Measurements from ENCODE around the gene ASPSCR1. TPM values are rescaled to one million over a fixed set of nuclear protein-coding genes. Genes with fewer than 3 reads are reported as not detected.

ASPSCR1 gene
- total RNA-seq, 1 experiment from 2014 or later: 51.0 TPM

DNA sequence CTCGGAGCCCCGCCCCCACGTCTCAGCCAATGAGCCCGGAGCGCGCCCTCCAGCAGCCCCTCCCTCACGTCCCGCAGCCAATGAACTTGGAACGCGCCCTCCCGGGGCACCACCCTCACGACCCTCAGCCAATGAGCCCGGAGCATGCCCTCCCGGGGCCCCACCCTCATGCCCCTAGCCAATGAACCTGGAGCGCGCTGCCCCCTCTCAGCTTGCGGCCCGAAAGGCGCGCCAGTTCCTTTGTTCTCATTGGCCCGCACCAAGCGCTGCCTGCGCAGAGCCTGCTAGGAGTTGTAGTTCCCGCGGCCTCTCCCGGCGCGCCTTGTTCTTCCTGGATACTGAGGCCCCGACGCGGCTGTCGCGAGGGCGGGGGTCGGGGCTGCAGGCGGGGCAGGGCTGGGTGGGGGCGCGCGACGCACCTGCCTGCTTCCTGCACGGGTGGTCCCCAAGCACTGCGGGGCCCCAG is 45.6 kb downstream of the ASPSCR1 start, which contains the start of gene LRRC45:
LRRC45 (plus strand) TSS at position 325 of the 466 bp plus-strand sequence. CDS start 339 bp downstream, outside the sequence.
- Histone ChIP-seq H3K79me2 (ENCODE audit: insufficient read depth, low read length) (peaks cover 46% of the 10 kb centered on the region), H3K9me2 (ENCODE audit: insufficient read depth) (no peaks in the 10 kb centered on the region), H3K4me1 (ENCODE audit: control insufficient read depth in 1 of 2, insufficient read depth in 2 of 2, low read length in 2 of 2) (peaks cover 29 to 47% of the 10 kb centered on the region in 2 experiments), H3K9me3 (ENCODE audit: control insufficient read depth in 1 of 2, insufficient read depth in 1 of 2, low read depth in 1 of 2, low read length in 2 of 2) (no peaks in the 10 kb centered on the region), H3K4me2 (ENCODE audit: low read length) (peak within 1 kb of the TSS; percentile 99), H4K20me1 (ENCODE audit: insufficient read depth) (peaks cover 4% of the 10 kb centered on the region; the same call in 1 of the 2 replicates), H2AFZ (ENCODE audit: low read depth, low read length, poor library complexity, severe bottlenecking) (no peak within 1 kb of the TSS), H3K36me3 (ENCODE audit: control insufficient read depth in 1 of 2, insufficient read depth in 2 of 2, low read length in 2 of 2) (peaks cover 0 to 9% of the 10 kb centered on the region in 2 experiments; a peak in 1 of 4 replicates), H3K27me3 (ENCODE audit: insufficient read depth, low read length) (no peaks in the 10 kb centered on the region), H3K27ac (ENCODE audit: low read depth, low read length) (peak within 1 kb of the TSS; percentile 96), H3K4me3 (replicated peaks in 1 of 2; ENCODE audit: low read depth in 1 of 2, low read length in 2 of 2) (peak within 1 kb of the TSS; percentile 89 to 100), H3K9ac (ENCODE audit: low read length) (peak within 1 kb of the TSS; percentile 98)
- TF ChIP-seq EZH2phosphoT487 (IDR thresholded peaks at IDR 0.05; ENCODE audit: borderline replicate concordance): no peak
- TF ChIP-seq CTCF (IDR thresholded peaks at IDR 0.05 in 2 of 3, conservative IDR thresholded peaks at IDR 0.05 in 1 of 3; ENCODE audit: borderline replicate concordance in 1 of 3, insufficient read depth in 1 of 3, low read depth in 2 of 3, low read length in 2 of 3): no peak
- no peak for TF ChIP-seq POLR2A (IDR thresholded peaks at IDR 0.05; ENCODE audit: borderline replicate concordance, extremely low read depth, insufficient read depth, insufficient read length)
- TF ChIP-seq, protein P1, sequence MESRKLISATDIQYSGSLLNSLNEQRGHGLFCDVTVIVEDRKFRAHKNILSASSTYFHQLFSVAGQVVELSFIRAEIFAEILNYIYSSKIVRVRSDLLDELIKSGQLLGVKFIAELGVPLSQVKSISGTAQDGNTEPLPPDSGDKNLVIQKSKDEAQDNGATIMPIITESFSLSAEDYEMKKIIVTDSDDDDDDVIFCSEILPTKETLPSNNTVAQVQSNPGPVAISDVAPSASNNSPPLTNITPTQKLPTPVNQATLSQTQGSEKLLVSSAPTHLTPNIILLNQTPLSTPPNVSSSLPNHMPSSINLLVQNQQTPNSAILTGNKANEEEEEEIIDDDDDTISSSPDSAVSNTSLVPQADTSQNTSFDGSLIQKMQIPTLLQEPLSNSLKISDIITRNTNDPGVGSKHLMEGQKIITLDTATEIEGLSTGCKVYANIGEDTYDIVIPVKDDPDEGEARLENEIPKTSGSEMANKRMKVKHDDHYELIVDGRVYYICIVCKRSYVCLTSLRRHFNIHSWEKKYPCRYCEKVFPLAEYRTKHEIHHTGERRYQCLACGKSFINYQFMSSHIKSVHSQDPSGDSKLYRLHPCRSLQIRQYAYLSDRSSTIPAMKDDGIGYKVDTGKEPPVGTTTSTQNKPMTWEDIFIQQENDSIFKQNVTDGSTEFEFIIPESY (IDR thresholded peaks at IDR 0.05; ENCODE audit: extremely low read depth, insufficient replicate concordance, low read length): no peak
- peak; percentile 22 for TF ChIP-seq TCF7L2 (IDR thresholded peaks at IDR 0.05; ENCODE audit: borderline replicate concordance, extremely low read depth, insufficient read depth, insufficient read length)
- no peak for TF ChIP-seq JUND (IDR thresholded peaks at IDR 0.05)
- TF ChIP-seq ATF3 (IDR thresholded peaks at IDR 0.05): no peak
- peak; percentile 99 for TF ChIP-seq SP1 (IDR thresholded peaks at IDR 0.05; ENCODE audit: low read depth)
- TF ChIP-seq EGR1 (IDR thresholded peaks at IDR 0.05; ENCODE audit: low read depth): no peak
- no peak for TF ChIP-seq FOSL1 (IDR thresholded peaks at IDR 0.05; ENCODE audit: low read depth)
- no peak for TF ChIP-seq SIN3A (IDR thresholded peaks at IDR 0.05; ENCODE audit: low read depth)
- TF ChIP-seq, protein P2, sequence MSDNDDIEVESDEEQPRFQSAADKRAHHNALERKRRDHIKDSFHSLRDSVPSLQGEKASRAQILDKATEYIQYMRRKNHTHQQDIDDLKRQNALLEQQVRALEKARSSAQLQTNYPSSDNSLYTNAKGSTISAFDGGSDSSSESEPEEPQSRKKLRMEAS (IDR thresholded peaks at IDR 0.05): peak; percentile 34; the same call in 1 of the 2 replicates
- TF ChIP-seq CBX3 (IDR thresholded peaks at IDR 0.05; ENCODE audit: low read depth): no peak
- no peak for TF ChIP-seq RAD21 (IDR thresholded peaks at IDR 0.05; ENCODE audit: low read depth)
- no peak for TF ChIP-seq ZNF274 (IDR thresholded peaks at IDR 0.05; ENCODE audit: low read depth, low read length)
- TF ChIP-seq ZFX (IDR thresholded peaks at IDR 0.05): no peak
- TF ChIP-seq SRF (IDR thresholded peaks at IDR 0.05; ENCODE audit: low read depth): no peak
- CTCF ChIA-PET: interaction anchor here (0.6 to 5.3 kb wide), 20 partner anchors 7 to 347 kb away, joined by 3 to 151 read pairs (median 5); partner anchors contain the start of genes ARHGDIA, DCXR, MAFG and NOTUM
- RAD21 ChIA-PET (ENCODE audit: low non-redundant PET in 1 of 2, low total read pairs in 2 of 2, uncharacterized antibody in 2 of 2, unreplicated experiment in 2 of 2): interaction anchor here (0.6 to 5.3 kb wide), 8 partner anchors 15 to 288 kb away, joined by 3 to 50 read pairs (median 8); partner anchors contain the start of genes NOTUM (in 2 of the 2) and DCXR (in 1 of the 2)
- DNase-seq (ENCODE audit: low read depth, low spot score): peak; percentile 100
- no TSS peak for BruUV-seq (replicated peaks)
- POLR2A ChIA-PET: interaction anchor here (0.6 to 1.9 kb wide), 16 partner anchors 8 to 473 kb away, joined by 3 to 6 read pairs (median 4); partner anchors contain the start of genes DCXR, MAFG and RAC3
- intact Hi-C loops (cut with micrococcal nuclease): loop anchor here (1.0 to 5.0 kb wide), 3 partner anchors 8 to 729 kb away; partner anchors contain the start of genes PCYT2, RAC3 and TBCD
- peak; percentile 87 for ATAC-seq

Measured in HCT116 (cell line).